GM19397 (cell line): ENCODE data around the gene DHX15.

ENCODE experiments used
- ATAC-seq: cut with Tn5 transposase; IDR thresholded peaks from one replicate; pipeline ENCODE4 v1.9.1; 2021; ENCODE audit warnings: mild to moderate bottlenecking, moderate library complexity; ENCODE audit not compliant: unreplicated experiment

Gene DHX15

DNA sequence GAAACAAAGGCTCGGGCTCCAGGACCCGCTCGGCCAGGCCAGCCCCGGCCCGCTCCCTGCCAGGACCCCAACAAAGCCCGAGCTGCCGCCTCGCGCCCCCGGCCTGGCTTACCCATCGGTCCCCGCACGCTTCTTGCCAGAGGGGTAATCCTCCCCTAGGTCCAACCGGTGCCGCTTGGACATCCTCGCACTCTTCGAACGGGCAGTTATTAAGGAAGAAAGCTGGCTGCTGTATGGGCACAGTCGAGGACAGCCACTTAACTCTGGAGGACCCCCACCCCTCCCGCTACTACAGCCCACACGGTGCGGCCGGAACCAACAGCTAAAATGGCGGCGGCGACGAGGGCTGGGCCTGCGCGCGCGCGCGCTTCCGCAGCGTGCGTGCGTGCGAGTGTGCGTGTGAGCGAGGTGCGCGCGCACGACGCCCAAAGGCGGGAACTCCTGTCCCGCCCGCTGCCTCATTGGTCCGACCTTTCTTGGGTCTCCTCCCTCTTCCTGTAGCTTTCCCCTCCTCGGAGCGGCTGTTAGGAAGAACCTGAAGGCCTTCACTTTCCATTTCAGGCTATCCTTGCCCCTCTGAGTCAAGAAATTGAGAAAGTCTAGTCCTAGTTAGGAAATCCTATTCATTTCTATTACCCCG is at the start of gene DHX15:
Gene DHX15 (minus strand): TSS at position 344 of the 640 bp plus-strand sequence. CDS start 161 bp downstream, at position 183.
- peak; percentile 87 for ATAC-seq

DNA sequence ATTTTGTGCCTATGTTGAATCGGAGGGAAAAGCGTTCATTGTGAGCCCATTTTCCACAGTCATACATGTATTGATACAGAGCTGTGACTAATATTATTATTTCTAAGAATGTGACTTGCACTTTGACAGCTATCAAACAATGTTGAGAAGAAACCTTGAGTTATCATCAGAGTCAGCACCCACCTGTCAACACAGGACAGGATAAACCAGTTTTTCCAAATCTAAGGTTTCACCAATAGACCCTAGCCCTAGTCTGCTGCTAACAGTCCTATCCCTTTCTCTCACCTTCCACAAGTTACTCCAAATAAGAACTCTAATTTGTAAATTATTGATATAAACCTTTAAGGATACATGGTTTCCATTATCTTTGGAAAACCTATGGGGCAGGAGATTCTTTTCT is 47.7 kb upstream of the DHX15 start:
- no peak for ATAC-seq

GRCh38 chr4:24630937-24631336 is 46.6 kb upstream of the DHX15 start:
- no peak for ATAC-seq

DNA sequence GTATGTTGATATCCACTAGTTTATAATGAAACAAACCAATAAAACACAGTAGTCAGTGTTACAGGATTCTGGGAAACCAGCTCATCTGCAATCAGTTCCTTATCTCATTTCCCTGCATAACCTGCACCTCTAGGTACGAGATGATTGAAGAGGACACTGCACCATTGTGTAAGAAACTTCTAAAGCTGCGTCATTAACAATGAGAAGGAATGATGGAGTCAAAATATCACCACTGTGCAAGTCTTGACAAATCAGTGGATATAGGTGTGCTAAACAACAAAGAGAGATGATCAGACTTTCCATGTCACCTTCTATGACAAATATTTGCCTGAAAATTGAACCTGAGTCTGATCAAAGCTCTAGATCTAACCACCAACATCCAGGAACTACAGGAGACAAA is 40.7 kb upstream of the DHX15 start:
- no peak for ATAC-seq

DNA sequence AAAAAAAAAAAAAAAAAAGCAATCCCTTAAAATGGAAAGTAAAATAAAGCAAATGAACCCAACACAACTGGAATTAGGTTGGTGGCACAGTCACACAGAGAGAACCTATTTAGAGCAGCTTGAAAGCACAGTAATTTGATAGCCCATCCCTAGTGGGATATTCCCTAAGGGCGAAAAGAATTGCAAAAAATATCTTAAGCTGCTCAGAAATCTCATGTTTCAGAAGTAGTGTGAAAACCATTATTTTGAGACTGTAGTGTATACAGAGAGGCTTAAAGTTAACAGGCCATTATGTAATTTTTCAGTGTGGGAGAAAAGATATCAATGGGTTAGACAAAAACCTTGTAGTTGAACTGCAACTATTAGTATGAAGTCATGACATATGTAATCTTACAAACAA is 40.0 kb upstream of the DHX15 start:
- ATAC-seq = no peak

DNA sequence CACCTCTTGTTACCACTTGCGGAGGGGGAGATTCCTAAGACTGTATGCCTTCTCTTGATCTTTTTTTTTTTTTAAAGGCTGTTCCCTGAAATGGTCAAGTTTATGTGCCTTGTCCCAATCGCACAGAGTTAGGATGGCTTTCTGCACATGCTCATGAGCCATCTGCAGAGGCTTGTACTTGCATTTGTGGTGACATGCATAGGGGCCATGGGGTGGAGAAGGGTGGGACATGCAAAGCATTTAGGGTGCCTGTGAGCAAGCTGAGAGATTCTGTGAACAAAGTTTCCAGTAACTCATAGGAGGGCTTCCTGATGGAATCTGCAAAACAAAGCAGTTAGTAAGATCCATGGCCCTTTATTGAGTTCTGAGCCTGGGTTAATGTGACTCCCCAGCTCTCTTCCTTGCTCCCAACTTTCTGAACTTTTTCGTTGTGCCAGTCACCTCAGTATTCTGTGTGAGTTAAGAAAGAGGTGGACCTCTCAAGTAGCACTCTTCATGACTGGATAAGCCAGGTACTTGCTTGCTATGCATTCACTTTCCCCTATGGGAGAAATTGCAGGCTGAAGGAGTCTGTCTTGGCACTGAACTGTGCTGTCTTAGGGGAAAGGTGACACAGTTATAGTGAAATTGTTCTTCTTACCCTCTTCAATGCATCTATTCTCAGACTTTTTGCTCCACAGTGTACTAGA is 37.9 kb upstream of the DHX15 start:
- no peak for ATAC-seq

DNA sequence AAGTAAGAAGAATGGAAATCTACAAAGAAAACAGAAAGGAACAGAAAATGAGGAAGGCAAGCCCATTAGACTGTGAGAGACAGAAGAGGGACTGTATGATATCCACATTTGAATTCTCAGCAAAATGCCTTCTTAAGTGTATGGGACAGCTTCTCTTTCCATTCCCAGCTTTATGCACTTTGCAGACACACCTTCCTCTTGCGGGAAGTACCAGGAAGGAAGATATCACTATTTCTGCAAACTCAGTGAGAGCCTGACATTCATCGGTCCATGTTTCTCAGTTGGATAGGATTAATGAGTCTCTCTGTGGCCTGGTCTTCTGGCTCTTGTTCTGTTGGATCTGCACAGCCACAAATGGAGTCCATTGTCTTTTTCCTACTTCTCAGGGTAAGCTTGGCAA is 31.6 kb upstream of the DHX15 start:
- ATAC-seq = no peak

GRCh38 chr4:24614881-24615280 is 30.5 kb upstream of the DHX15 start:
- ATAC-seq = no peak

DNA sequence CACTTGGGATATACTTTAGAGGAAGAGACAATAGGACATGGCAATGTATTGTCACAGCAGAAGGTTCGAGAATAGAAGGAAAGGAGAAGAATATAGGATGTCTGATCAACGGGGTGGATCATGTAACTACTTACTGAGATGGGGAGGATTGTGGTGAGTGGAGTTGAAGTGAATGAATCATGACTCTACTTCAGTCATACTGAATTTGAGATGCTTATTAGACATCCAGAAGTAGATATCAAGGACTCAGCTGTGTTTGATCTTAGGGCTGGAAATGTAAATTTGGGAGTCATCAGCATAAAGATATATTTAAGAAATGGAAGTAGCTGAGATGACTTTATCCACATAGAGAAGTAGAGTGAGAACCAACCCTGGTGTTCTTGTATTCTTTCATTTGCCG is 29.1 kb upstream of the DHX15 start:
- no peak for ATAC-seq

- no peak for ATAC-seq
Observed at GRCh38 chr4:24611575-24611974, 27.2 kb upstream of the DHX15 start.

DNA sequence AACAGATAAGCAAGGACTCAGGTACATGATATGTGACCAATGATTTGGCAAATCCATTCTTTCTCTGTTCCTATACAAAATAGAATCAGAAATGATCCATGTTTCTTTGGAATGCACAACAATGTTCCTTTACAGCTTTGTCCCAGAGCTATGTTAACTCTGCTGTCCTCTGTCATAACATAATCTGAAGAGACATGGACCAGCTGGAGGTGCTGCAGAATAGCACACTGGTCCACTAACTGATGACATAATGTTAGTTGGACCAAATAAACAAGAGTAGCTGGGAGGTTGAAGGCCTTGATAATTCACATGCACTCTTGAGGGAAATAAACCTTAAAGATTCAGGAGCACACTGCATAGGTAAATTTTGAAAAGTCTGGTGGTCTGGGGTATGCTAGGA is 23.0 kb upstream of the DHX15 start:
- ATAC-seq = no peak

DNA sequence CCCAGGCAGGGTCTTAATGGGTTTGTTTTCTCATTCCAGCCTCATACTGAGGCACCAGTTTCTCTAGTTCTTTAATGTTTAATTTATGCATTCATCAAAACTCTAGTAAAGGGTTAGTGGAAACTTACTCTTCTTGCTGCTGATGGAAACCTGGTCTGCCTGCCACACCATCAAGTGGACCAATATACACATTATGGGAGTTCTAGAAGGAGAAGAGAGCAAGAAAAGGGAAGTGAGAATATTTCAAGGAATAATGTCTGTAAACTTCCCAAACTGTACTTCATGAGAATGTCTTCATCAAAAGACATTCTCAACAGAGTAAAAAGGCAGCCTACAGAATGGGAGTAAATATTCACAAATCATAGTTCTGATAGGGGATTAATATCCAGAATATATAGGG is 20.9 kb upstream of the DHX15 start:
- no peak for ATAC-seq

GRCh38 chr4:24604558-24605214 is 20.3 kb upstream of the DHX15 start:
- ATAC-seq = no peak

- ATAC-seq = no peak
Observed at GRCh38 chr4:24603343-24603742, 19.0 kb upstream of the DHX15 start.

DNA sequence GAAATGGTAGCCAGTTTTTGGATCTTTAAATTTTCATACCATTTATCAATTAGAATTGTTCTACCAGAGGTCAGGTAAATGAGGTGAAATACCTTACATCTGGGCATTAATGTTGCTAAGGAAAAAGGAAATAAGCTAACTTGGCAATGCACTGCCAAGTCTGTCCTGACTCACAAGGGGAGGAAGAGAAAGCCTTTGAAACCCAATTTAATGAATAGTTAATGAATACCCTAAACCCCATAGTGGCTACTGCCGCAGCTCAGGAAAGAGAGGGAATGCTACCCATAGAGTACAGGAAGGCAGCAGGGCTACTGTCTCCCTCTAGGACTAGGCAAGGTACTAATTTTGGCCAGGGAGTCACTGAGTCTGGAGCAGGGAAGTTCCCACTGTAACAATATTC is 16.8 kb upstream of the DHX15 start:
- no peak for ATAC-seq

DNA sequence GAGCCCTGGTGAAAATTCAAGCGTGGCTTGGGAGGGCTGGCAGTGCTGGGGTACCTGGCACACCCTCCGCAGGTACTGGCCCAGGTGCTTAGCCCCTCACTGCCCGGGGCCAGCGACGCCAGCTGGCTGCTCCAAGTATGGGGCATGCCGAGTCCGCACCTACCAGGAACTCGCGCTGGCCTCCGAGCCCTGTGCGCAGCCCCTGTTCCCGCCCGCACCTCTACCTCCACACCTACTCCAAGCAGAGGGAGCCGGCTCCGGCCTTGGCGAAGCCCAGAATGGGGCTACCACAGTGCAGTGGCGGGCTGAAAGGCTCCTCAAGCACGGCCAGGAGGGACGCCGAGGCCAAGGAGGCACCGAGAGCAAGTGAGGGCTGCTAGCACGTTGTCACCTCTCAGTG is 14.9 kb upstream of the DHX15 start:
- ATAC-seq = no peak

GRCh38 chr4:24598025-24598424 is 13.7 kb upstream of the DHX15 start:
- ATAC-seq = no peak

- ATAC-seq = no peak
Observed at GRCh38 chr4:24595659-24596058, 11.3 kb upstream of the DHX15 start.

DNA sequence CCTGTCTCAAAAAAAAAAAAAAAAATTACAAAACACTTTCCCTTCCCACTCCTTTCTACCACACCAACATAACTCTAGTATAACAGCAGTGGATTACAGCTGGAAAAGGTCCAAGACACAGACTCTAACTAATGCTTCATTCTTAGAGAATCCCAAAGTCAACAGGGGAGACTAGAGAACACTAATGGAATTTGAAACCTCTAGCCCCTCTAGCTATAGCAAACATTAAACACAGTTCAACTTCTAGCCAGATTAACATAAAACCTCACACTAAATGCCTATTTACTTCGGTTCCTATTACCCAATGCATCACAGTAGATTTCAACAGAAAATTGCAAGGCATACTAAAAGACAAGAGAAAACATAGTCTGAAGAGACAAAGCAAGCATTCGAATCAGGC is 10.5 kb upstream of the DHX15 start:
- no peak for ATAC-seq

DNA sequence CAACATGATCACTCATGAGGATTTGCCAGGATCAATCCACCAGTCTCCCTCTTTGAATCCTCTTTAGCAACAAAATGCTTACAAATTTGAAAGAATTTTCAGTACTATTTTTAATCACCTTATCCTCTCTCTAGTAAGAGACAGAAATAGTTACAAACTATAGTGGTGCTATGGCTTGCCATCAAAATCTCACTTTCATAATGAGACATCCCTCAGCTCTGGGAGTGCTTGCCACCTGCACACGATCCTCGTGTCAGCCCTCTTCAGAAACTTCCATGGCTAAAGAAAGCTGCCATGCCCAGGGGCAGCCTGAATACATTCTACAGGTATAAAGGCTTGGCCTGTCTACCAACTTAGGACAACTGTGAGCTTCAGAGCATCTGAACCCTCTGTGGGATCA is 5.1 kb upstream of the DHX15 start:
- ATAC-seq = peak; percentile 34

- no peak for ATAC-seq
Observed at GRCh38 chr4:24588216-24588954, 4.0 kb upstream of the DHX15 start.
